Islet of Langerhans (tissue), 1 donor: Measurements from ENCODE around the gene MBNL2.

Experiments
- FAIRE-seq: peaks from one replicate; lab custom pipeline; 2011; peaks lifted over from hg19 to GRCh38; lab: Jason Lieb, UNC

MBNL2 gene

DNA sequence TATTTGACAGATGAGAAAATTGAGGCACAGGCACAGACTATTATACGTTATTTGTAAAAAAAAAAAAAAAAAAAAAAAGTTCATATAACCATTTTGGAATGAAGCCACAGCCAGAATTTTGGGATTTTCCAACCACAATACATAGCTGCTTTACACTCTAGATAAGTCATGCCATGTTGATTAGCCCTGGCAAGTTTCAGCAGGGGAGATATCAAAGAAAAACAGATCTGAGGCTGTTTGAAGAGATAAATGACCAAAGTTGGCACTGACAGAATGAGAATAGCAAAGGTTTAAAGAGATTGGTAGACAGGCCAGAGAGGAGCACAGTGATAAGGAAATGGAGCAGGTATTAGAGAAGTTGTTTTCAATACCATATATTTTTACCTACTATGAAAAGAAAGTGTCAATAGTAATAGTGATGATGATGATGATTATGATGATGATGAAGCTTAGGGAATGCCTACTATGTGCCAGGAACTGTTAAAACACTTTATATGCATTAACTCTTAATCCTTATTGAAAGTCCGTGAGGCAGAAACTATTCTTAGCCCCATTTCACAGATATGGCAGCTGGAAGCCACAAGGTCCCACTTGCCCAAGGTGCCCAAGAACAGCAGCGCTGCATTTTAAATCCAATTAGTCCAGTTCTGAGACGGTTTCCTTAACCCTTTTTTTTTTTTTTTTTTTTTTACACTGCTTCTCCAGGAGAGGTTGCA lies 105.5 kb downstream of the MBNL2 start:
- no peak for FAIRE-seq

DNA sequence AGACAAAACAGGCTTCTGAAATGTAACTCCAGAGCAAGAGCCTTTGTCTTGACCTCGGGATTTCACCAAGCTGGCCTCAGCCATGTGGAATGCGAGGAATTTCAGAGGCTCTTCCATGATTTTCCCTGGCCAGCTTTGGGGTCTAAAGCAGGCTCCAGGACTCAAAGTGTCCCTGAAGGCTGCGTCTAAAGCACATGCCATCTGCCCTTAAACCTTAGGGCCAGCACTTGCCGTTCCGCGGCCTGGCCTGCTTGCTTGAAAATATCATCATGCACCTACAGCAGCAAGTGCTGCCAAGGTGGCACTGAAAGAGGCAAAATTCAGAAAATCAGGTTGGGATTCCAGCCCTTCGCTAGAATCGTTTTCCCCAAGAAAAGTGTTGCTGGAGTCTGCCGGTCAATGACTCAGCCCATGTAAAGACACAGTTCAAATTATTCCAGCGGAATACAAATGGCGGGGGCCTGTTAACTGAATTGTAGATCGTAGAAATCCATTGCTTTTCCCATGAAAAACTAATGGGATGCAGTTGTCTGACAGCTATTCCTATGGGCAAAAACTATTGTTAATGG lies 106.2 kb downstream of the MBNL2 start:
- FAIRE-seq, result no peak

- no peak for FAIRE-seq
Observed at GRCh38 chr13:97329331-97329730, 107.2 kb downstream of the MBNL2 start.

- FAIRE-seq, result no peak
Observed at GRCh38 chr13:97330448-97330847, 108.3 kb downstream of the MBNL2 start.

DNA sequence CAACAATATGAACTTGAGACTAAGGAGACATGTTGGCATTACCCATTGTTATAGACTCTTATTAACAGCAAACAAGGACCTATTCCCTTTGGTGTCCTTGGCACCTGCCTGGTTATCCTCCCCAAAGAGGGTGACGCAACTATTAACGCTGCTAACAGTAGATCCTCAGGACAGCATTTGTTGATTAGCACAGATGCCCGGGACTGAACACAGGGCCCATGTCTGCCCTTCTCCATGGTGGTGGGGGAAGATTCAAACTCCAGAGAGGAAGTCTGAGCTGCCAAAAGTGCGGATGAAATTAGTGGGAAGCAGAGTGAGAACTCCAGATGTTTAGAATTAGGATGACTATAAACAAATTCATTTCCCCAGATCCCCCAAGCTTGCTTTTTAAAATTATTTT lies 110.6 kb downstream of the MBNL2 start:
- no peak for FAIRE-seq

DNA sequence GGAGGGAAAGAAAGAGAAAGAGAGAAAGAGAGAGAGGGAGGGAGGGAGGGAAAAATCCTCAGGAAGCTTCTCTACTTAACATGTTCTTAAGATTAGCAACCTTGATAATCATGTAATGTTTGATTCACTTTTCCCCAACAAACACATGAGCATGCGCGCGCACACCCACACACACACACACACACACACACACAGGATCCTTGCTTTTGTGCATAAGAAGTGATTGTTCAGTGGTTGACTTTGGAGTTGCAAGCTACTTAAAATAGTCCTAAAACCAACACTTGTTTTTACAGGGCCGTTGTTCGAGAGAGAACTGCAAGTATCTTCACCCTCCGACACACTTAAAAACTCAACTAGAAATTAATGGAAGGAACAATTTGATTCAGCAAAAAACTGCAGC lies 111.8 kb downstream of the MBNL2 start:
- no peak for FAIRE-seq

DNA sequence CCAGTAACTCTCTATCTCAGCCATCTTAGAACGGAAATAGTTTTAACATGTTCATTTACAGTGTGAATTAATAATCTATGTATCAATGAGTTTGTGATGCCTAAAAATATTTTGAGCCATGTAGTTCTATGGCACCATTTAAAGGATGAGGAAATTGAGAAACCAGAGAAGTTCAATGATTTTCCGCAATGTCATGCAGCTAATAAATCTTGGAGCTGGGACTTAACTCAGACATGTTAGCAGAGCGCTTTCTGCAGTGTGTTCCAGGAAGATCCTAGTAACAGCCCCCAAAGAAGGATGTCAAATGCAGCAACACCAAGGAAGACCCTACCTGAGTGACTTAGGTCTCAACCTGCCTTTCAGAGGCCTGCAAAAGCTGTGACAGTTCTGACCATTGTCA lies 112.6 kb downstream of the MBNL2 start:
- FAIRE-seq, result no peak

GRCh38 chr13:97335488-97336134 lies 113.5 kb downstream of the MBNL2 start:
- FAIRE-seq, result no peak

DNA sequence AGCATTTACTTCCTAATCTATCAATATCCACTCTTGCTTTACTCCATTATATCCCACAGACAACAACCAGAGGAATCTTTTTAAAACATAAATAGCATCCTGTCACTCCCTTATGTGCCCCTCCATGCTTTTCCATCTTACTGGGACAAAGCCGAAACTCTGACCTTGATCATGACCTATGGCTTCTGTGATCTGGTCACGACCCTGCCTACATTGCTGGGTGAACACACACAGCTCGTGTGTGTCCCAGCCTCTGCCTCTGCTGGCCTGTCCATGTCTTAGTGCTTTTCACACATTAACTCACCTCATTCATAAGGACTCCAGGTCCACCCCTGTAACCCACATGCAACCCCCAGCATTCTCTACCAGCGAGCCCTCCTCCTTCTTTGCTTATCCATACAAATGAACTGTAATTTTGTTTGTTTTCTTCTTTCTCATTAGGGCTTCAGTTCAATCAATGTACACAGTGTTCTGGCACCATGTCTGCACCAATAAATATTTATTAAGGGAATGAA lies 115.9 kb downstream of the MBNL2 start:
- FAIRE-seq, result no peak

- no peak for FAIRE-seq
Observed at GRCh38 chr13:97338571-97338970, 116.4 kb downstream of the MBNL2 start.

DNA sequence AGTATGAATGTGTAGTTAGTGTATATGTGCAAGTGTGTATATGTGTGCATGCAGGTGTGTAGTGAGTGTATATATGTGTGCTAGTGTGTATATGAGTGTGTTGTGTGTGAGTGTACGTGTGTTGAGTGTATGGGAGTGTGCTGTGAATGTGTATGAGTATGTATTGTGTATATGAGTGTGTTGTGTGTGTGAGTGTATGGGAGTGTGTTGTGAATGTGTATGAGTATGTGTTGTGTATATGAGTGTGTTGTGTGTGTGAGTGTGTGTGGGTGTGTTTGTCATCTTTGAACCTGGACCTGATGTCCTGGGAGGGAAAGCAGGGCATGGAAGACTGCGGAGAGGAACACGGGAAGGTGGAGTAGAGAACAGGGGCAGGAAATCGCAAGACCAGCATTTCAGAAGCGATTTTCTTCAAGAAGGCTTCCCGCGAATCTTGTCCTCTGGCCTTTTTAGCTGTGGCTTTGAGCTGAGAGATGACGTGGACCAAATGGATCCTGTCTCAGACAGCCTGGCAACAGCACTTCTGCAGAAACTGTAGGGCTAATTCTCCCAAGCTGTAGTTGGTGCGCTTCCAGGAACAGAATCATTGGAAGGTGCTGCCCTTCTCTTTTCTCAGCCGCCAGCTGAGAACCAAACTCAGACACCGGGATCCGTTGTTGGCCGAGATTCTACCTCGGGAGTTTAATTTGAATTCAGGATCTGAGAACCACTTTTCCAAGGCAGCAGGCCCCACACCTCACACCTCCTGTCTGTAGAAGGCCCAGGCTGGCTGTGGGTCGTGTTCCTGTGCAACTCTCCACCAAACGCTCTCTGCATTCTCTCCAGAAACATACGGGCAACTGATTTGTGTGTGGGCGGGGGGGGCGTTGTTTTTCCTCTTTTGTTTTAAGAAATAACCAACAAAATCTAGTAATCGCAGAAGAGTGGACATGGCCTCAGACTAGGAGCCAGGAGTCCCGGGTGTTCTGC lies 117.2 kb downstream of the MBNL2 start:
- peak; percentile 95 for FAIRE-seq

DNA sequence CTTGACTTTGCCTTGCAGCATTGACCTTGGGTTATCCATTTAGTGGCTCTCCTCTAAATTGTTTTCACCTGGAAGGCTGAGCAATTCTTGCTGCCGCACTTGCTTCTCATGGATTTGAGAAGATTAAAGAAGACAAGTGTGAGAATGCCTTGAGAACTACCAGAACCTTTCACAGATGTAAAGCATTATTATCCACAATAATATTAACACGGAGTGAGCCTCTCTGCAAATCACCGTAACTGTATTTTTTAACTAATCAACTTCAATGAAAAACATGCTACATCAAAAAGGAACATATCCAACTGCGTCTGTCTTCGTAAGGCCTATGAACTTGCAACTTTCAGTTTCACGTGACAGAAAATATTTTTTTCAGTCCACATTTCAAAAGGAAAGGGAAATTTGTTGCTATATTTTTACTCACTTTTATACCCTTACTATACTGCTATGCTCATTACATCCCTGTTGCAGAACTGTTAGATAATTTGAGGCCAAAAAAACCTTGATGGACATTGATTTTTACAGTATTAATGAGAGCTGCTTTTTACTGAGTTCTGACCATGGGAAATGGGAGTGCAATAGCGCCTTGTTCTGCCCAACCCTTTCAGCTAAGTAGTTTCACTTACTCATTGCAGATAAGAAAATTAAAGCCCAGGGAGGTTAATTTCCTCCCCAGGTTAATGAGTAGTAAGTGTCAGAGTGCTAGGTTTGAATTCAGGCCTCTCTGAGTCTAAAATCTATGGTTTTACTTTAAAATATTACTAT lies 118.0 kb downstream of the MBNL2 start:
- FAIRE-seq, result peak; percentile 47

DNA sequence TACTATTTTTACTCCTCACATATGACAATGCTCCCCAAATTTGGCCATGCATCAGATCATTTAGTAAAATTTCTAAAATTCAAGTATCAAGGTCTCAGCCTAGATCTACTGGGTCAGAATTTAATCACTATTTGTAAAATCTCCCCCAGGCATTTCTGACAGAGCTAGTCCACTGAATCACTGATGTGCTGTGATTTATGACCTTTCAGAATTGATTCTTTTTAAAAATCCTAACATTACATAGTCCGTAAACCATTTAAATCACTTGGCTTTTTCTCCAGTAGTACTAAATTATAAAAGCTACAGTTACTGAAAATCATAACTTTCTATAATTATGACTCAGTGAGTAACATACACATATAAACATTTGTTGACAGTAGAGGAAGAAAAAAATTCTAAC lies 119.0 kb downstream of the MBNL2 start:
- no peak for FAIRE-seq

DNA sequence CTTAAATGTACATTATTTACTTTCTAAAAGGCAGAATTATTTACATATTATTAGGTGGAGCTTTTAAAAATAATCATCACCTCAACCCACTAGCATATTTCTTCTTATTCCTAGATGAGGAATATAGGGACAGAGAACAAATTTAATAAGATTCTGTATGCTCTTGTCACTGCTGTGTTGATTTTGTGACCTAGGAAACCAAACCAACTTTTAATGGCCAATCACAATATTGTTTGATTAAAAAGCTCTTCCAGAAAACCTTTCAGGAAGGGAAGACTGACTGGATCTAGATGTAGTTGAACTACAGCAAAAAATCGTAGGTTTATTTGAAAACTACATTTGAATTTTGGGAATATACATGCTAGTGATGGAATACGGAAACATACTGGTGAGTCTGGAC lies 120.0 kb downstream of the MBNL2 start:
- FAIRE-seq, result peak; percentile 55

GRCh38 chr13:97342936-97343335 lies 120.8 kb downstream of the MBNL2 start:
- FAIRE-seq, result no peak

DNA sequence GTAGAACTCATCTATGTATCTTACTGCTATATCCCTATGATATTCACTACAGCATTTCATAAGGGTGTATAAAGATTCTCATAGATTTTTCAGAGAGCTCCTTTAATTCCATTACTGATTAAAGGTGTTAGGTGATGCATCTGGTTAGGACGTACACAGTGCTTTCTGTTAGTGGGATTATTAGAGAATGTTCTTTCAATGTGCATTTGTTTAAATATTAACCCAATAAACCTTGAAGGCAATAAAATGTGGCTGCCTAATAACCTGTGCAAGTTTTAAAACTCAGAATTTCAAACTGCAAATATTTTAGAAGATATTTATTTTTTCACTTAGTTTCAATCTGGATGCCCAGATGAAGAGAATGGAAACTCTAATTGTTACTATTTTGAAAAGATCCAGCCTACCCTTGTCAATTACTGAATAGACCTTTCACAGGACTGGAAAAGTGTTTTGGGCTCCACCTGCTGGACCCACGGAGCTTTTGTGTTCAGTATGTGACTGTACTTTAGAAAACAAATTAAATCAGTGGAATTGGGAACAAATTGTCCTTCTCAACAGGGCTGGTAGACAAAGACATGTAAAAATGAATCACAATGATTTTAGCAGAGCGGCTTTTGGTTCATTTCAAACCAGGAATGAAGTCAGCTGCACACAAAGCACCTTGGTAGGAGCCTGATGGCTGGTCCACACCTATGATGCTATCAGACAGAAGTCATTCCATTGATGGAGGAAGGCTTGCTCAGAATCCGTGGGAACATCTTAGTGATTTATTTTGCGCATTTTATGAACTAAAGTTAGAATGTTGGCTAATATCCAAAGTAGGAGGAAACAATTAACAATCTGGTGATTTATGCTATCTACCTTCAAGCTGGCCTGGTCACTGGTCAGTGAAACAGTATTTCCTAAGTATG lies 122.4 kb downstream of the MBNL2 start:
- FAIRE-seq, result peak; percentile 96

- FAIRE-seq, result no peak
Observed at GRCh38 chr13:97346097-97346496, 124.0 kb downstream of the MBNL2 start.

- FAIRE-seq, result no peak
Observed at GRCh38 chr13:97346561-97347254, 124.6 kb downstream of the MBNL2 start.

DNA sequence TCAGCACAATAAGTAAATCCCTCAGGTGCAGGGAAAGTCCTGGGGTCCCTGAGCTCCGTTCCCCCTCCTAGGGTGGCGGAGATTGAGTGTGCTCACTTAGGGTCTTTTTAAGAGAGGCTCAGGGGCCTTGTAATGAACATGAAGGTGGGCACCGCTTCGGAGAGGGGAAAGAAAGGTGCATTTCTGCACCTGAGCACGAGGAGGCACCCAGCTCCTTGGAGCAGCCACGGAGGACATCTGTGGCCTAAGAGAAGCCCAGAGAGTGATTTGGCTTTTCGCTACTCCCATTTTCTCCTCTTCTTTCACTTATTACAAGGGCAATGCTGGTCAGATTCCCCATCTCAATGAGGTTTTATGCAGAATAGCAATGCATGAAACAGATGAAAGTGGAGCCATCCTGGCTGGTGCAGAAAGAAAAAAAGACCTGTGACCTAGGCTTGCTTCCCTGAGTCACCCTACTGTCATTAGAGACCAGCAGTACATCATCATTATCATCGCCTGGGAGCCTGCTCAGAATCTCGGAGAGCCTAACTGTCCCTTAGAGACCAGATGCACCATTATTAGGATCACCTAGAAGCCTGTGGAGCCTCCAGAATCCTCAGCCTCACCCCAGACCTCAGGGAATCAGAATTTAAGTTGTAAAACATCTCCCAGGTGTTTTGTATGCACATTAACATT lies 125.3 kb downstream of the MBNL2 start:
- FAIRE-seq, result no peak
